OCI-M1 (cell line): ENCODE data around the gene KCNJ13.
A peak's percentile ranks its signal among the peaks of the same experiment; 100 is the strongest.

Experiments used
- DNase-seq: peaks from one replicate; lab custom pipeline; 2025; lab: John Stamatoyannopoulos, UW

Gene KCNJ13

DNA sequence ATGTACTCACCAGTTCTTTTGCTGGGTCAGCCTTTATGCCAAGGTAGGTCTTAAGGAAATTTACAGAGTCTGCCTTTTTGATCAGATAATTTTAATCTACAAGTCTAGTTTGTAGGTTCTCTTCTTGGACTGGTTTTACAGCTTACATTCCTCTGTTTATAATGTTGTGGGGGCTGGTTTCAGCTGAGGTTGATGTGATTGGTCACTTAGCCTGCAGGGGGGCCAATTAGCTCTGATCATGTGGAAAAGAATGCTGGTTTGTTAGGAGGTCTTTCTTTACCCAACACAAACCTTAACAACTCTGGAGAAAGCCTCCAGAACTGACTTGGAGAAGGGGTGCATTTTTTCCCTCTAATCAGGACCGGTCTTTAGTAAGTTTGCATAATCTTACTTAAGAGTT, at the start of gene KCNJ13:
Gene KCNJ13 (minus strand): TSS at position 131 of the 400 bp plus-strand sequence. CDS start 5,203 bp downstream, outside the sequence.
- no peak for DNase-seq

DNA sequence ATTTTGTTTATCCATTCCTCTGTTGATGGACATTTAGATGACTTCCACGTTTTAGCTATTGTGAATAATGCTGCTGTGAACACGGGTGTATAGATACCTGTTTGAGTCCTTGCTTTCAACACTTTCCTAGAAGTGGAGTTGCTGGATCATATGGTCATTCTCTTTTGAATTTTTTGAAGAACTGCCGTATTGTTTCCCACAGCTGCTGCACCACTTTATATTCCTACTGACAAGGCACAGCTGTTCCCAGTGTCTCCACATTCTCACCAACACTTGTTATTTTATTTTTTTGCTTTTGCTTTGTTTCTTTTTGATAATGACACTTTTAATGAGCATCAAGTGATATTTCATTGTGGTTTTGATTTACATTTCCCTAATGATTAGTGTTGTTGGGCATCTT, 41.4 kb upstream of the KCNJ13 start:
- DNase-seq = no peak

DNA sequence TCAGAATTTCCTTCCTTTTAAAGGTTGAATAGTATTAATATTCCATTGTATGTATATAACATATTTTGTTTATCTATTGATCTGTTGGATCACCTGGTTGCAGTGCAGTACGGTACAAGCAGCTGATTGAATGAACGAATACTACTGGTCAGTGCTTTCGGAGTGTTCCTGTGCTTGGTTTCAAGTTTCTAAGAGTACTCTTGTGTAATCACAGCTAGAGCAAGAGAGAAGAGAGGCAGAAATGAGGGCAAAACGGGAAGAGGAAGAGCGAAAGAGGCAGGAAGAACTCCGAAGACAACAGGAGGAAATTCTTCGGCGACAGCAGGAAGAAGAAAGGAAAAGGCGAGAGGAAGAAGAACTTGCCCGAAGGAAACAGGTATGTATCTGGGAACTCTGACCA, 40.3 kb upstream of the KCNJ13 start:
- no peak for DNase-seq

DNA sequence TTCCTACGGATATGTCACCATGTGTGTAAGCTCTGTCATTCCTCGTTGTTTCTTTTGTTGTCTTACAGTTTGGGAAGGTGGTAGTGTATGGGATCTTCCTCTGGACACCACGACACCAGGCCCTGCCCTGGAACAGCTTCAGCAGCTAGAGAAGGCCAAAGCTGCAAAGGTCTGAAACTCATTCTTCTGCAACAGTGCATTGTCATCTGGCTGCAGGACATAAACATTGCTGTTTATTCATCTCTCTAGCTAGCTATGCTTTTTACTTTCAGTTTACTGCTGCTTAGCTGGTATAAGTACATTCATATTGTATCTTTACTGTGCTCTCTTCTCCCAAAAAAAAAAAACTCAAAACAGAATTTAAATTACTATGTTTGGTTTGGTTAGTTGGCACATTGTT, 39.2 kb upstream of the KCNJ13 start:
- DNase-seq = no peak

- DNase-seq = no peak
Observed at GRCh38 chr2:232810444-232810843, 34.1 kb upstream of the KCNJ13 start.

- no peak for DNase-seq
Observed at GRCh38 chr2:232809349-232810124, 33.2 kb upstream of the KCNJ13 start.

DNA sequence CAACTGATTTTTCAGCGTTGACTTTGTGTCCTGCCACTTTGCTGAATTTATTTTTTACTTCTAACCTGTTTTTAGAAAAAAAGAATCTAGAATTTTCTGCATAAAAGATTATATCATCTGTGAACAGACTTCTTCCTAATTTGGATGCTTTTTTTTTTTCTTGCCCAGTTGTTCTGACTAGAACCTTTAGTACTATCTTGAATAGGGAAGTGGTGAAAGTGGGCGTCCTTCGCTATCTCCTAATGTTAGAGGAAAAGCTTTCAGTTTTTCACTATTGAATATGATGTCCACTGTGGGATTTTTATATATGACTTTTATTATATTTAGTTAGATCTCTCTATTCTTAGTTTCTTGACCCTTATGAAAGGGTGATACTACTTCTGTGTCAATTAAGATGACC, 25.7 kb upstream of the KCNJ13 start:
- DNase-seq = no peak

- DNase-seq = no peak
Observed at GRCh38 chr2:232800166-232800565, 23.8 kb upstream of the KCNJ13 start.

- DNase-seq = no peak
Observed at GRCh38 chr2:232798187-232798586, 21.8 kb upstream of the KCNJ13 start.

- no peak for DNase-seq
Observed at GRCh38 chr2:232795920-232796319, 19.6 kb upstream of the KCNJ13 start.

- no peak for DNase-seq
Observed at GRCh38 chr2:232794981-232795380, 18.6 kb upstream of the KCNJ13 start.

DNA sequence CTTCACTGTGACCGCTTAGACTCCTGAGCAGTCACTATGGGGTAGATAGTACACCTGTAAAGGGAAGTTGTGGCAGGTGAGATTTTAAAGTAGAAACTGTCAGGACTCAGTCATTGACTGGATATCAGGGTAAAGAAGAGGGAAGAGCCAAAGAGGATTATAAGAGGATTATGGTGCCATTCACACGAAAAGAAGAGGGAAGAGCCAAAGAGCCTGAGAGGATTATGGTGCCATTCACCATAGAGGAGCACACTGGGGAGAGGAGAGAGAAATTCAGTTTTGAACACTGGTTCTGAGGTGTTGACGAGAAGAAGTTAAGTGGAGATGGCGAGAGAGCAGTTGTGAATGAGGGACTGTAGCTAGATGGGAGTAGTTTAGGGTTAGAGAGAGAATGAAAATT, 16.9 kb upstream of the KCNJ13 start:
- DNase-seq = no peak

DNA sequence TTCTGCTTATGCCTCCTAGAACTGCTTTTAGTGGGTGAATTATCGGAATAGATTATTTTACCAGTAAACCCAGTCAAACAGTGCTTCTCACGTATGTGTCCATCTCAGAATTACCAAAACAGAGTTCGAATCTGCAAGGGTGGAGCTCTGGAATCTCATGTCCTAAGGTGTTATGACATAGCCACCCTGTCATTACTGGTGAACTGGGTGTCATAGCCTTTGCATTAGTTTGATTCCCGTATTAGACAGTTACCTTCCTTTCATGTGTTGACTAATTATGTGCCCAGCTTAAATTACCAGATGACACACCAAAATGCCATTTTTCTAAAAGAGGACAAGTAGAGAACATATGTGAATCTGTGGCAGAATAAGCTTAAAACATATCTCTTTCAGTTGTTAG, 15.2 kb upstream of the KCNJ13 start:
- DNase-seq = no peak

DNA sequence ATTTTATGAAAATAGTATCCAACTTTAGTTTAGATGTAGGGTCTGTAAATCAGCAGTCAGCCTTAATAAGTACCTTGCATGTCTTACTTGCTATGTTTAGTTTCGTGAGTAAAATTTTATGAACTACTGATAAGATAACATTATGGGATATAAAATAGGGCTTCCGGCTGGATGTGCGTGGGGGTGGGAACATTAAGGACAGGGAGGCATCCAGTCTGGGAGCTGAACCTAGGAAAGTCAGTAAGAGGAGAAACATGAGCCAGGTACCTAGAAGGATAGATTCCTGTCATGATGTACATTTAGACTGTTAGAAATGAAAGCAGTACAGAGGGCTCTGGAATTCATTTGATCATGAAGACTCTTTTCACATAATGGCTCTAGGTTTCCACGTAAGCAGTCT, 12.7 kb upstream of the KCNJ13 start:
- DNase-seq = no peak

DNA sequence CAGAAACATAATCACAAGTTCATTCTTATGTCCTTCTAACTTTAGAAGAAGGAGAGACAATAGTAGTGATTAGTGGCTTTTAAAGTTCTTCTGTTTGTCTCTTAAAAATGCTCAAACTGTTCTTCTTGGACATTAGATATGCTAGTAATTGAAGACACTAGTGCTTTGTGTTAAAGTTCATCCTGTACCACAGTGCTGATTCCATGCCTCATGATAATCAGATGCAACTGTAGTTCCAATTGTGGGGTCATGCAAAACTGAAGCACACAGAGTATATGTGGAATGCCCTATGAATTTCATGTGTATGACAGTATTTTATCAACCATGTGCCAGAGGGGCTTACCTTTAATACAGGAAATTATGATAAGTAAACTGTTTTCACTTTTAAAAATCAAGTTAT, 11.4 kb upstream of the KCNJ13 start:
- no peak for DNase-seq

- no peak for DNase-seq
Observed at GRCh38 chr2:232783278-232783677, 6.9 kb upstream of the KCNJ13 start.

- DNase-seq = peak; percentile 47
Observed at GRCh38 chr2:232781765-232782164, 5.4 kb upstream of the KCNJ13 start.

- DNase-seq = no peak
Observed at GRCh38 chr2:232779934-232780333, 3.6 kb upstream of the KCNJ13 start.

- DNase-seq = no peak
Observed at GRCh38 chr2:232779465-232779864, 3.1 kb upstream of the KCNJ13 start.

DNA sequence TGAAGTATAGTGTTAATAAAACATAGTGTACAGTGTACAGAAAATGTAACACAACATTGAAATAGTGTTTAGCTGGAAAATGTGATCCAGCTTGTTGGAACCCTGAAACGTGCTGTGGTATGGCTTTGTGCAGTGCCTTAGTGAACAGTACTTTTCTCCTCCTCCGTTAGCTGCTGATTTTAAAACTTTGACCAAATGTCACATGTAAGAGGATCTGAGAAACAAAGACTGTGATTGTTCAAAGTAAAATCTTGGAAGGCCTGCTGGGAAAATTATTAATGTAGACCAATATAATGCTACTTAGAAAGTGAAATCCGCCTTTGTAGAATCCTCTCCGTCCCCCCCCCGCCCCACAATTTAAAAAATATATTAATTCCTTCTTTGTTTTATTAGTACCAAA, 911 bp upstream of the KCNJ13 start:
- no peak for DNase-seq

- no peak for DNase-seq
Observed at GRCh38 chr2:232773815-232774214, 2.5 kb downstream of the KCNJ13 start.

- no peak for DNase-seq
Observed at GRCh38 chr2:232772531-232772930, 3.8 kb downstream of the KCNJ13 start.

- no peak for DNase-seq
Observed at GRCh38 chr2:232771870-232772269, 4.5 kb downstream of the KCNJ13 start.

DNA sequence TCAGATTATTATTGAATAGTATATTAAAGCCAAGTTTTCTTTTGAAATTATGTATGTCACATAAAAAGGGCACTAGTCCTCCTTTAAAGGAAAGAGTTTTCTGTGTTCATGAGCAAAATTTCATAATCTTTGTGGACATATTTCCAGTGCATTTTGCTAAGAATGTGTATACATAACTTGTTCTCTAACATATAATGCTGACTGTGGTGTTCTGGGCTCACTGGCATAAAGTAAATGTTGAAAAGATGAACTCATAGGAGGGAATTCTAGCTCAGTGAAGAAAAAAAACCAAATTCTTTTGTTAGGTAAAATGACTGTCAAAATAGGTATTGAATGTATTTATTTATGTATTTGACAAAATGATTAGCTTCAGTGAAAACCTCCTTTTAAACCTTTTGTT, 6.2 kb downstream of the KCNJ13 start:
- DNase-seq = no peak
